ENCODE data around the gene FGFR2.

FGFR2 gene

DNA sequence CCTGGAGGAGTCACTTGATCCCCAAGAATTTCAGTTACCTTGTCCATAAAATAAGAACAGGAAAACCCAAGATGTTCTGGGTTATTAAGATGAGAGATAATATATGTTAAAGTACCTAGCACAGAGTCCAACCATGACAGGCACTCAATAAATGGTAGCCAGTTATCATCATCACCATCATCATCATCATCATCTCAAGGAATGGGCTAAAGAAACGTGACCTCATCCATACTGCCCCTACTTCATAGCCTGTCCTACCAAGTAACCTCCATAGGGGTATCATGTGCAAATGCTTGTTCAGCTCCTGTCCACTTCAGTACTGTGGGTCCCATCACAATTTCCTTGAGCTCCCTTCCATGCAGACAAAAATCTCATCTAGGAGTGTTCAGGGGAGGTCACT, 14.4 kb downstream of the FGFR2 start:
- H3K4me1 ChIP-seq (ENCODE audit: control extremely low read depth in 1 of 4, control insufficient read depth in 4 of 4, insufficient read depth in 4 of 4, low read length in 3 of 4): no peaks in the 10 kb centered on the region
- WGBS (ENCODE audit: insufficient coverage): 60% methylated on average over 1 of the region's 1 CpG

GRCh38 chr10:121583258-121583657, 15.0 kb downstream of the FGFR2 start:
- POLR2A ChIA-PET: no interaction called here
- WGBS (ENCODE audit: insufficient coverage): 95% methylated on average over 5 of the region's 6 CpGs
- H3K27ac ChIP-seq (ENCODE audit: insufficient read depth in 1 of 2, low read depth in 1 of 2, low read length in 2 of 2, poor library complexity in 1 of 2, severe bottlenecking in 2 of 2): no peak overlapping the region

More for the DNA sequence above, 14.4 kb downstream of the FGFR2 start:
- DNase-seq: no peak
- Histone ChIP-seq H3K27me3 (replicated peaks in 2 of 5; ENCODE audit: control insufficient read depth in 4 of 5, insufficient read depth in 5 of 5, low read length in 4 of 5) (peaks cover 0 to 6% (median 0%) of the 10 kb centered on the region in 5 experiments), H3K27ac (ENCODE audit: insufficient read depth in 1 of 2, low read depth in 1 of 2, low read length in 2 of 2, poor library complexity in 1 of 2, severe bottlenecking in 2 of 2) (no peak overlapping the region), H3K36me3 (ENCODE audit: control insufficient read depth in 4 of 4, insufficient read depth in 4 of 4, low read length in 3 of 4) (no peaks in the 10 kb centered on the region), H3K4me3 (ENCODE audit: control insufficient read depth in 1 of 7, extremely low read depth in 1 of 7, insufficient read depth in 4 of 7, low read depth in 2 of 7, low read length in 6 of 7) (no peak overlapping the region), H3K9me3 (ENCODE audit: control extremely low read depth in 1 of 5, control insufficient read depth in 4 of 5, insufficient read depth in 2 of 5, low read depth in 1 of 5, low read length in 4 of 5) (peaks cover 0 to 2% (median 0%) of the 10 kb centered on the region in 5 experiments)
- ChIA-PET CTCF (no interaction called here), POLR2A (no interaction called here)

DNA sequence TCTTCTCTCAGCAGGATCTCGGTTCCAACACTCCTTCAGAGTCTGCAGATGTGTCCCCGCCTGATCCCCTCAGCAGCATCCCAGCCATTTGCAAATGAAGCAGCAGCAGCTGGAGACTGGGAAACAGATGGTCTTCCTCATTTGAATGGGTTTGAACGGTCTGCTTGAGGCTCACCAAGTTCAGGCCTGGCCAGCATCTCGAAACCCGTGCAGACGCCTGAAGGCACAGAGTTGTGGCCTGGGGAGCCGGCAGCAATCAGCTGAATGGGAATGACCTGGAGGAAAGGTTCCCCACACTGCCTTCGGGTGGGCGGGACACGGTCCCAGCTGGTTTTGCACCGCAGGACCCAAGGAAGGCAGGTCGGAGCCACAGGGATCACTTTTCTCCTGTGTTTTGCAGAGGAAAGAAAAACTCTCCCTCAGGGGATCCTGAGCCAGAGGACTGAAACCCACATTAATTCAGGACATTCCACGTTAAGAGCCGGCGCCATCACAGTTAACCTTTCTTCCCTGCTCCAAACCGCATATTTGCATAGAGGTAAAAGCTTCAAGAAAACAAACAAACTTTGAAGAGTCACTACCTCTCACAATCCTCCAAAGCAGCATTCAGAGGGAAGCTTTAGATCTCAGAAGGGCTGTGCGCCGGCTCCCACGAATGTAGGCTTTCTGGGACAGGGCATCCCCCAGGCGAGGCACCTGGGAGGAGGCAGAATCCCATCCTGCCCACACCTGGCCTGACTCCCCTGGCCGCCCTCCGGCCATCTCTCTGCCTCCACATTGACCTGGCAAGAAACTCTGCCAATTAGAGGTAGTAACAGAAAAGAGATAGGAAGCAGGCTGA, 17.7 kb downstream of the FGFR2 start:
- H3K27me3 ChIP-seq (replicated peaks in 2 of 5; ENCODE audit: control insufficient read depth in 4 of 5, insufficient read depth in 5 of 5, low read length in 4 of 5): peaks cover 0 to 6% (median 0%) of the 10 kb centered on the region in 5 experiments
- ChIA-PET POLR2A (no interaction called here), CTCF (no interaction called here)
- no peak overlapping the region for H3K4me3 ChIP-seq (ENCODE audit: control insufficient read depth in 1 of 7, extremely low read depth in 1 of 7, insufficient read depth in 4 of 7, low read depth in 2 of 7, low read length in 6 of 7)
- no peaks in the 10 kb centered on the region for H3K9me3 ChIP-seq (ENCODE audit: control extremely low read depth in 1 of 5, control insufficient read depth in 4 of 5, insufficient read depth in 2 of 5, low read depth in 1 of 5, low read length in 4 of 5)
- WGBS (ENCODE audit: insufficient coverage): 92% methylated on average over 17 of the region's 22 CpGs
- no peak for DNase-seq
- no peaks in the 10 kb centered on the region for H3K36me3 ChIP-seq (ENCODE audit: control insufficient read depth in 4 of 4, insufficient read depth in 4 of 4, low read length in 3 of 4)
- H3K4me1 ChIP-seq (ENCODE audit: control extremely low read depth in 1 of 4, control insufficient read depth in 4 of 4, insufficient read depth in 4 of 4, low read length in 3 of 4): no peaks in the 10 kb centered on the region
- H3K27ac ChIP-seq (ENCODE audit: insufficient read depth in 1 of 2, low read depth in 1 of 2, low read length in 2 of 2, poor library complexity in 1 of 2, severe bottlenecking in 2 of 2): no peak overlapping the region

More at GRCh38 chr10:121583258-121583657, 15.0 kb downstream of the FGFR2 start:
- H3K27me3 ChIP-seq (replicated peaks in 2 of 5; ENCODE audit: control insufficient read depth in 4 of 5, insufficient read depth in 5 of 5, low read length in 4 of 5): peaks cover 0 to 6% (median 0%) of the 10 kb centered on the region in 5 experiments
- H3K9me3 ChIP-seq (ENCODE audit: control extremely low read depth in 1 of 5, control insufficient read depth in 4 of 5, insufficient read depth in 2 of 5, low read depth in 1 of 5, low read length in 4 of 5): peaks cover 0 to 2% (median 0%) of the 10 kb centered on the region in 5 experiments
- CTCF ChIA-PET: no interaction called here
- DNase-seq: no peak
- no peaks in the 10 kb centered on the region for H3K4me1 ChIP-seq (ENCODE audit: control extremely low read depth in 1 of 4, control insufficient read depth in 4 of 4, insufficient read depth in 4 of 4, low read length in 3 of 4)
- H3K36me3 ChIP-seq (ENCODE audit: control insufficient read depth in 4 of 4, insufficient read depth in 4 of 4, low read length in 3 of 4): no peaks in the 10 kb centered on the region
- H3K4me3 ChIP-seq (ENCODE audit: control insufficient read depth in 1 of 7, extremely low read depth in 1 of 7, insufficient read depth in 4 of 7, low read depth in 2 of 7, low read length in 6 of 7): no peak overlapping the region

DNA sequence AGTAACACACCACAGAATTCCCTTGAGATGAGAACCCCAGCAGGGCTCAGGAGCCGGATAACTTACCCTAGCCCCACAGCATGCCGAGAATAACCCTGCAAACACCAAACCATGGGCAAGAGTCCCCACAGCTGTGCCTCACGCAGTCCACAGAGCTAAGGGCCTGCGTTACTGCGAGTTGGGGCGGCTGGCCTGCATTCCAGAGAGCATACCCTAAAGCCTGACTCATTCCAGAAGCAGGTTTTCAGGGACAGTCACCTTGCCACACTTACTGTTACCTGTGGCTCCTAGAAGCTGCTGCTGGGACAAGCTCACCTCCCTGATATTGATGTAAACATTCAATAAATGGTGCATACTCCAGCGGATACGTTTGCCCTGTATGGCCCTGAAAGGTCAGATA, 18.6 kb downstream of the FGFR2 start:
- POLR2A ChIA-PET: no interaction called here
- no peak overlapping the region for H3K27ac ChIP-seq (ENCODE audit: insufficient read depth in 1 of 2, low read depth in 1 of 2, low read length in 2 of 2, poor library complexity in 1 of 2, severe bottlenecking in 2 of 2)
- CTCF ChIA-PET: no interaction called here
- H3K9me3 ChIP-seq (ENCODE audit: control extremely low read depth in 1 of 5, control insufficient read depth in 4 of 5, insufficient read depth in 2 of 5, low read depth in 1 of 5, low read length in 4 of 5): no peaks in the 10 kb centered on the region
- no peak for DNase-seq
- H3K27me3 ChIP-seq (replicated peaks in 2 of 5; ENCODE audit: control insufficient read depth in 4 of 5, insufficient read depth in 5 of 5, low read length in 4 of 5): peaks cover 0 to 6% (median 0%) of the 10 kb centered on the region in 5 experiments
- H3K4me3 ChIP-seq (ENCODE audit: control insufficient read depth in 1 of 7, extremely low read depth in 1 of 7, insufficient read depth in 4 of 7, low read depth in 2 of 7, low read length in 6 of 7): no peak overlapping the region
- WGBS (ENCODE audit: insufficient coverage): 96% methylated on average over 6 of the region's 8 CpGs
- H3K4me1 ChIP-seq (ENCODE audit: control extremely low read depth in 1 of 4, control insufficient read depth in 4 of 4, insufficient read depth in 4 of 4, low read length in 3 of 4): no peaks in the 10 kb centered on the region
- no peaks in the 10 kb centered on the region for H3K36me3 ChIP-seq (ENCODE audit: control insufficient read depth in 4 of 4, insufficient read depth in 4 of 4, low read length in 3 of 4)

- DNase-seq: no peak
- Histone ChIP-seq H3K4me1 (ENCODE audit: control extremely low read depth in 1 of 4, control insufficient read depth in 4 of 4, insufficient read depth in 4 of 4, low read length in 3 of 4) (no peaks in the 10 kb centered on the region), H3K36me3 (ENCODE audit: control insufficient read depth in 4 of 4, insufficient read depth in 4 of 4, low read length in 3 of 4) (no peaks in the 10 kb centered on the region), H3K9me3 (ENCODE audit: control extremely low read depth in 1 of 5, control insufficient read depth in 4 of 5, insufficient read depth in 2 of 5, low read depth in 1 of 5, low read length in 4 of 5) (no peaks in the 10 kb centered on the region), H3K27me3 (replicated peaks in 2 of 5; ENCODE audit: control insufficient read depth in 4 of 5, insufficient read depth in 5 of 5, low read length in 4 of 5) (peaks cover 0 to 6% (median 0%) of the 10 kb centered on the region in 5 experiments), H3K4me3 (ENCODE audit: control insufficient read depth in 1 of 7, extremely low read depth in 1 of 7, insufficient read depth in 4 of 7, low read depth in 2 of 7, low read length in 6 of 7) (no peak overlapping the region), H3K27ac (ENCODE audit: insufficient read depth in 1 of 2, low read depth in 1 of 2, low read length in 2 of 2, poor library complexity in 1 of 2, severe bottlenecking in 2 of 2) (no peak overlapping the region)
- 100% methylated on average over 8 of the region's 8 CpGs for WGBS (ENCODE audit: insufficient coverage)
- ChIA-PET POLR2A (no interaction called here), CTCF (no interaction called here)
Observed at GRCh38 chr10:121578965-121579364, 19.3 kb downstream of the FGFR2 start.

GRCh38 chr10:121578298-121578697, 19.9 kb downstream of the FGFR2 start:
- ChIA-PET POLR2A (no interaction called here), CTCF (no interaction called here)
- Histone ChIP-seq H3K36me3 (ENCODE audit: control insufficient read depth in 4 of 4, insufficient read depth in 4 of 4, low read length in 3 of 4) (no peaks in the 10 kb centered on the region), H3K4me1 (ENCODE audit: control extremely low read depth in 1 of 4, control insufficient read depth in 4 of 4, insufficient read depth in 4 of 4, low read length in 3 of 4) (no peaks in the 10 kb centered on the region), H3K4me3 (ENCODE audit: control insufficient read depth in 1 of 7, extremely low read depth in 1 of 7, insufficient read depth in 4 of 7, low read depth in 2 of 7, low read length in 6 of 7) (no peak overlapping the region), H3K9me3 (ENCODE audit: control extremely low read depth in 1 of 5, control insufficient read depth in 4 of 5, insufficient read depth in 2 of 5, low read depth in 1 of 5, low read length in 4 of 5) (no peaks in the 10 kb centered on the region), H3K27me3 (replicated peaks in 2 of 5; ENCODE audit: control insufficient read depth in 4 of 5, insufficient read depth in 5 of 5, low read length in 4 of 5) (peaks cover 0 to 6% (median 0%) of the 10 kb centered on the region in 5 experiments), H3K27ac (ENCODE audit: insufficient read depth in 1 of 2, low read depth in 1 of 2, low read length in 2 of 2, poor library complexity in 1 of 2, severe bottlenecking in 2 of 2) (no peak overlapping the region)
- 96% methylated on average over 8 of the region's 9 CpGs for WGBS (ENCODE audit: insufficient coverage)
- DNase-seq: no peak

DNA sequence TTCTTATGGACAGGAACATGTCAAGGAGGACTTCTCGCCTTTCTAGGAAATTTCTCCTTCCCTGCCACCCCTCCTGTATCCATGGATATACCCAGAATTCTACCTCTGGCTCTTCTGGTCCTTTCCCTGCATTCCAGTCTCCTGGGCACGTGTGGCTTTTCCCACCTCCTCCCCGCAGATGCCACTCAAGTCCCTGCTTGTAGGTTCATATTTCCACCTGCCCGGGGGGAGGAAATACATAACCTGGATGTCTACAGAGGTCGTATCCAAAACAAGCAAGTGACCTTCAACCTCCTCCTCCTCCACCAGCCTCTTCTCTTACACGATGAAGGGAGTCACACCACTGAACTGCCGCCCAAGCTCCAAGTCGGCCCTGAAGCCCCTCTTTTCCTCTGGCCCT, 20.7 kb downstream of the FGFR2 start:
- H3K4me3 ChIP-seq (ENCODE audit: control insufficient read depth in 1 of 7, extremely low read depth in 1 of 7, insufficient read depth in 4 of 7, low read depth in 2 of 7, low read length in 6 of 7): no peak overlapping the region
- DNase-seq: no peak
- POLR2A ChIA-PET: no interaction called here
- no peaks in the 10 kb centered on the region for H3K36me3 ChIP-seq (ENCODE audit: control insufficient read depth in 4 of 4, insufficient read depth in 4 of 4, low read length in 3 of 4)
- 82% methylated on average over 7 of the region's 8 CpGs for WGBS (ENCODE audit: insufficient coverage)
- no peak overlapping the region for H3K27ac ChIP-seq (ENCODE audit: insufficient read depth in 1 of 2, low read depth in 1 of 2, low read length in 2 of 2, poor library complexity in 1 of 2, severe bottlenecking in 2 of 2)
- CTCF ChIA-PET: no interaction called here
- no peaks in the 10 kb centered on the region for H3K4me1 ChIP-seq (ENCODE audit: control extremely low read depth in 1 of 4, control insufficient read depth in 4 of 4, insufficient read depth in 4 of 4, low read length in 3 of 4)
- H3K9me3 ChIP-seq (ENCODE audit: control extremely low read depth in 1 of 5, control insufficient read depth in 4 of 5, insufficient read depth in 2 of 5, low read depth in 1 of 5, low read length in 4 of 5): no peaks in the 10 kb centered on the region
- peaks cover 0 to 6% (median 0%) of the 10 kb centered on the region in 5 experiments for H3K27me3 ChIP-seq (replicated peaks in 2 of 5; ENCODE audit: control insufficient read depth in 4 of 5, insufficient read depth in 5 of 5, low read length in 4 of 5)
